Stimulated activated CD8-positive, alpha-beta memory T cell treated with anti-CD3 and anti-CD28 coated beads, Interleukin-12 subunit alpha, Interleukin-12 subunit beta, amount 100 ng/mL, for 4 hours (primary cell): ENCODE data around the gene NOCT.
"Not testable (repeated sequence)": the region's sequence is repeated elsewhere in the genome, so short reads cannot be mapped to it uniquely, and the experiment has no call there.

Source experiments
- DNase-seq: peaks from one replicate; pipeline ENCODE4 v3.0.0-alpha.2; 2020; ENCODE audit warnings: low read depth

The NOCT gene

DNA sequence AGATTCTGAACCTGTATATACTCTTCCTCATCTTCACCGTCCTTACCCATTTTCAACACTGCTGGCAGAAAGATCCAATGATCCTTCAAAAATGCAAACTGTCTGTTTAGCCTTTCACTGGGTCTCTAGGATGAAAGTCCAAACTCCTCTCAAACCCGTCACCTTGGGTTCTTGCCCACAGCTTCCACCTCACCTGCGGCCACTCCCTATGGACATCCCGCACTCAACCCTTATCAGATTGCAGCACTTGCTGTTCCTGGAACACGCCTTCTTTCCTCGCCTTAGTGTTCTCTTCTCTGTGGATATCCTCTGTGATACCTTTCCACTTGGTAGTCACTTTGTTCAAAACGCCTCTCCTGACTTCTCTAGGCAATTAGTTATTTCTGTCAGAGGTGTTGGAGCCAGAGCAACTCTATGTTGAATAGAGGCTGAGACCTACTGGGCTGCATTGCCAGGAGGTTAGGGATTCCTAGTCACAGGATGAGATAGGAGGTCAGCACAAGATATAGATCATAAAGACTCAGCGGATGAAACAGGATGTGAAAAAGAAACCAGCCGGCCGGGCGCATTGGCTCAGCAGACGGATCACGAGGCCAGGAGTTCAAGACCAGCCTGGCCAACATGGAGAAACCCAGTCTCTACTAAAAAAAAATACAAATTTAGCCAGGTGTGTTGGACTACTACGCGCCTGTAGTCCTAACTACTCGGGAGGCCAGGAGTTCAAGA, 4.2 kb upstream of the NOCT start:
- no peak for DNase-seq

DNA sequence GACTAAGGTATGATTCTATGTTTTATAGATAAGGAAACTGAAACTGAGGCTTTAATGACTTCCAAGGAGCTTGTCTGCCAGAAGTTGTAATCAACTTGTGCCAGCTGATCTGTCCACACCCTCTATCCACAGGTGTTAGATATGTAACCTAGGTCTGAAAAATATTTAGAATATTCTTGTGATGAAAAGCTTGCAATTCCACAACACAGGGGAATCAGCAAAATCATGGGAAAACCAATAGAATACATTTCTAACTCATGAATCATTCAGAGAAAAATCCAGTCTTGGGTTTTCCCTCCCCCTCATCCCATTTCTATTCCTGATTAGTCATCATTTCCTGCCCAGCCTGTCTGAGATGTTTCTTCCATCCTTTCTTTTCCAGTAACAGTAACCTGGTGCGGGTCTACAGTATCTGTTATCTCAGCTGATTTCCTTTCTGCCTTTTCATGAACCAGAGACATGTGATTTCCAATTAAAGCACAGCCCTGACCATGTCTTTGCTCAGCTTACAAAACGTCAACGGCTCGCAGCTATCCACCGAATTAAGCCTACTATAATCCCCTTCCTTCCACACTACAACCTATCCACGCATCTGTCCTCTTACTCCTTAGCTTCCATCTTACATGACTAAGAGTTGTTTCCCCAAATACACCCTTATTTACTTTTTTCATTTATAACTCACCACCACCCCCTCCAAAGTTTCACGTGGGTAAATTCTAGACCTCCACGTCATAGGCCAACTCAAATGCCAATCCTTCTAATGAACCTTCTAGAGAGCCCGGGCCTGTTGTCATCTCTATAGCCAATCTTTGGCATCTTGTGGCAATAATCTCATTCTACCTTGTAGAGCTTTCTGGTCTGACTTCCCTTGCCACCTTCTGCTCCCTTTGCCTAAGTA, 961 bp upstream of the NOCT start:
- DNase-seq: no peak

DNA sequence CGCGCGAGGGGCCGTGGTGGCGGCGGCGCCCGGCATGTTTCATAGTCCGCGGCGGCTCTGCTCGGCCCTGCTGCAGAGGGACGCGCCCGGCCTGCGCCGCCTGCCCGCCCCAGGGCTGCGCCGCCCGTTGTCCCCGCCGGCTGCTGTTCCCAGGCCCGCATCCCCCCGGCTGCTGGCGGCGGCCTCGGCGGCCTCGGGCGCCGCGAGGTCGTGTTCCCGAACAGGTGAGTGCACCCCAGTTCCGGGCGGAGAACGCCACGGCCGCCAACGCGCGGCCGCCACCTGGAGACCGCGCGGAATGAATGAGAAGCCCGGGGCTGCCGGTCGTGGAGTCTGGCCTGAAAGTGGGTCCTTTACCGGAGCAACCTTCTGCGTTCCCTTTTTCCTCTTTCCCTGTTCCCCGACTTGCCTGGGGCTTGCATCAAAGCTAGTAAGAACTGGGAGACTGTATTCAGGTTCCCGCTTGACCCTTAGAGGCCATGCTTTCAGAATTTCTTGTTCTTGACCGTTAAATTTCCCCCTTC, 429 bp downstream of the NOCT start:
- no peak for DNase-seq

DNA sequence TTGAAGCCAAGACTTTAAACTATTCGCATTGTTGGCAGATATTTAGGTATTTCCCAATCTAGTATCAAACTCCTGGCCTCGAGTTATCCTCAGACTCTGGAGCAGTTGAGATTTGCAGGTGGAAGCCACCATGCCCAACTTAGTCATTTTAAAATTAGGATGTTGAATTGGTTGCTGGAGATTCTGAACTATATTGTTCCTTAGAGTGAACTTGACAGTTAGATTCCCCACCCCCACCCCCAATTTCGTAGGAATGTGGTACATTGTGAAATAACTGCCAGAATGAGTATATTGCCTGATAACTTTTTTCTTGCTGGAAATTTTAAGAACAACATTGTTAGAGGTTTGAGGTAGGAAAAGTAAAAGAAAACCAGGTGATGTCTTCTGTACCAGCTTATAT, 2.3 kb downstream of the NOCT start:
- no peak for DNase-seq

DNA sequence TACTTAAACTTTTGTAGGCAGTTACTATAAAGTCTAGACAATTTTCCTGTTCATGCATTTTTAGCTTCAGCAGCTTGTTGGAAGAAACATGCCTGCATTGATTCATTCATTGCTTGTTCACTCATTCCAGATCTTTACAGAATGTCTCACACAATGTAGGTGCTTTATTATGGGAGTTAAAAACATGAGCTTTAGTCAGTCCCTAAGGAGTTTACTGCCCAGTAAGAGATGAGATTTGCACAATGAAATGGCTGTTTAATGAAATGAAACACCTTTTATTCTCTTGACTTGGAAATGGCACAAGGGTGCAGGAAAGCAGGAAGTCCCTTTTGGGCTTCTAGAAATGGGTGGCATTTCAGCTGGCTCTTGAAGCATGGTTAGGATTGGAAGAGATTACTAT, 2.9 kb downstream of the NOCT start:
- no peak for DNase-seq

DNA sequence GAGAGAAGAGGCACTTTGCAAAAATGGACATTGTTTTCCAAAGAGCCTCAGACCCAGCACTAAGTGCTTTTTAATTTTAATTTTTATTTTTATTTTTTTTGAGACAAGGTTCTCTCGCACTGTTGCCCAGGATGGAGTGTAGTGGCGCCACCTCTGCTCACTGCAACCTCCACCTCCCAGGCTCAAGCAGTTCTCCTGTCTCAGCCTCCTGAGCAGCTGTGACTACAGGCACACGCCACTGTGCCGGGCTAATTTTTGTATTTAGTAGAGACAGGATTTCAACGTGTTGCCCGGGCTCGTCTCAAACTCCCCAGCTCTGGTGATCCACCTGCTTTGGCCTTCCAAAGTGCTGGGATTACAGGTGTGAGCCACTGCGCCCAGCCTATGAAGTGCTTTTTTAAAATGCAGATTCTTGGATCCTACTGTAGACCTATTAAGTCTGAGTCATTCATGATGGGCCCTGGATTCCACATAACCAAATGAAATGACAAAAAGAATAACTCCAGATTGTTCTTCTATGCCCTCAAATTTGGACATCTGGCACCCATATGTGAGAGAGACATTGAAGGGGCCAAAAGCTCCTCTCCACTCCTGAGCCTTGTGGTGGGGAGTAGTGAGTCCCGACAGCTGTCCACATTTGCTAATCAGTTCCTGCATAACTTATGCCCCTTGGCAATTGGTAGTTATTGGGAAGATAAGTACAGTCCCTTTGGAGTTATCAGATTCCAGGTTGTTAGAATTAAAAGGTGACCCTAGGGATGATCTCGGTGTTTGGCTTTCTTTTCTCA, 3.6 kb downstream of the NOCT start:
- no peak for DNase-seq

DNA sequence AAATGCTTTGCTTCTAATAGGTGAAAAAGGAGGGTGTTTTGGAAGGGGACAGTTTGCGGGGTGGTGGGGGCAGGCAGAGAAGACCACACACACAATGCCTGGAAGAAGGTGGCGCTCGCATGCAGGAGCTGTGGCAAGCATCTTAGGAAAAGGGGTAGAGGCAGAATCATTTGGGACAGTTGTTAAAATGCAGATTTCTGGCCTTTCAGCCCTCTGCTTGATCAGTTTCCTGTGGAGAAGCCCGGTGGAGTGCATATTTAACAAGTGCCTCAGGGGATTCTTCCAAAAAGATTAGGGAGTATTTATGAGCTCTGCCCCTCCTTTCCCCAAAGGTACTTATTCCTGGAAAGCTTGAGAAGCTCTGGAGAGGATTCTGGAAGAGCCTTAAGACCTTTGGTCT, 4.8 kb downstream of the NOCT start:
- no peak for DNase-seq

DNA sequence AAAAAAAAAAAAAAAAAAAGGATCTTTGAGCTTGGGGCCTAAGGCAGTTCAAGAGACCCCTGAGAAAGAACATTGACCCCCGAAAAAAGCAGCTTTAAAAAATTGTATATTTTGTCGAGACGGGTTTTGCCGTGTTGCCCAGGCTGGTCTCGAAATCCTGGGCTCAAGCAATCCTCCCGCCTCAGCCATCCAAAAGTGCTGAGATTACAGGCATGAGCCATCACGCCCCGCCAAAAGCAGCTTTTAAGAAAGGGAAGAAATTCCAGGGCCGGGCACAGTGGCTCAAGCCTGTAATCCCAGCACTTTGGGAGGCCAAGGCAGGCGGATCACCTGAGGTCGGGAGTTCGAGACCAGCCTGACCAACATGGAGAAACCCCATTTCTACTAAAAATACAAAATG, 5.5 kb downstream of the NOCT start:
- not testable (repeated sequence) for DNase-seq

DNA sequence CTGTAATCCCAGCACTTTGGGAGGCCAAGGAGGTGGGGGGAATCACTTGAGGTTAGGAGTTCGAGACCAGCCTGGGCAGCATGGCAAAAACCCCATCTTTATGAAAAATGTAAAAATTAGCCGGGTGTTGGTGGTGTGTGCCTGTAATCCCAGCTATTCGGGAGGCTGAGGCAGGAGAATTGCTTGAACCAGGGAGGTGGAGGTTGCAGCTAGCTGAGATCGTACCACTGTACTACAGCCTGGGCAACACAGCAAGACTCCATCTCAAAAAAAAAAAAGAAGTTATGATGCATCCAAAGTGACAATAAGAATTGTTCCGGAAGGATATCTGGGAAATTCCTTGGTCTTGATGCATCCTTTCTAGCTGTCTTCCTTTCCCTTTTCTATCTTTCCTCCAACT, 7.3 kb downstream of the NOCT start:
- DNase-seq: no peak

DNA sequence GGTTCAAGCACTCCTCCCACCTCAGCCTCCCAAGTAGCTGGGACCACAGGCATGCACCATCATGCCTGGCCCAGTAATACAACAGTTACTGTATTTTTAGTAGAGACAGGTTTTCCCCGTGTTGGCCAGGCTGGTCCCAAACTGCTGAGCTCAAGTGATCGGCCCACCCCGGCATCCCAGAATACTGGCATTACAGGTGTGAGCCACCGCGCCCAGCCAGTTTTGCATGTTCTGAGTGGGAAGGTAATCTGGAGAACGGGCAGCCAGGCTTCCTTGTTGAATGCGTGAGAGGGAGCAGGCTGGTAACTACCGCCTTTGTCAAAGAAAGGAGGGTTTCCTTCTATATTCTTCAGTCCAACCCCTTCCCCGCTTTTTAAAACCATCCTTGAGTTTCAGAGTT, 9.1 kb downstream of the NOCT start:
- no peak for DNase-seq

DNA sequence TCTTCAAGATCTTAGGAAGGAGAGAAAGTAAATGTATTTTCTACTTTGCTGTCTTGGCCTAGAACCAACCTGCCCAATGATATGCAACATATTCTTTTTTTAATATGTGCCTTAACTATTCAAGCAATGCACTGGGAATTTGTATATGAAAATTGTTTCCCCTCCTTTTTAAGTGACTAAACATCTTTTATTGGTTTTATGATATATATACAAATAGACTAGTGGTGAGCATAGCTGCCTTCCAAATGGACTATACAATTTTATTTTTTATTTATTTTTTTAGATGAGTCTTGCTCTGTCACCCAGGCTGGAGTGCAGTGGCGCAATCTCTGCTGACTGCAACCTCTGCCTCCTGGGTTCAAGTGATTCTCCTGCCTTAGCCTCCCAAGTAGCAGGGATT, 10.3 kb downstream of the NOCT start:
- DNase-seq: no peak

DNA sequence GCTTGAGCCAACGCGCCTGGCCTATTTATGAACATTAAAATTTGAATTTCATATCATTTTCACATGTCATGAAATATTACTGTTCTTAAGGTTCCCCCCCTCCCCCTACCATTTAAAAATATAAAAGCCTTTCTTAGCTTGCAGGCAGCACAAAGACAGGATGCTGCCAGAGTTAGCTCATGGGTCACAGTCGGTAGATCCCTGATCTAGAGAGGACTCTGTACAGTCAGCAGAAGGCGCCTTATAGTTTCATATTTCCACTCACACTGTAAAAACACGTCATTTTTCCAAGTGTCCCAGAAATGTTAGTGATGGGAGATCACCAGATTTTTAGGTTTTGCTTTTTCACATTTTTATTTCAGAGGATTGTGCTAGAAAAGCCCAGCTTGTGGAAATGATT, 12.2 kb downstream of the NOCT start:
- DNase-seq: no peak

DNA sequence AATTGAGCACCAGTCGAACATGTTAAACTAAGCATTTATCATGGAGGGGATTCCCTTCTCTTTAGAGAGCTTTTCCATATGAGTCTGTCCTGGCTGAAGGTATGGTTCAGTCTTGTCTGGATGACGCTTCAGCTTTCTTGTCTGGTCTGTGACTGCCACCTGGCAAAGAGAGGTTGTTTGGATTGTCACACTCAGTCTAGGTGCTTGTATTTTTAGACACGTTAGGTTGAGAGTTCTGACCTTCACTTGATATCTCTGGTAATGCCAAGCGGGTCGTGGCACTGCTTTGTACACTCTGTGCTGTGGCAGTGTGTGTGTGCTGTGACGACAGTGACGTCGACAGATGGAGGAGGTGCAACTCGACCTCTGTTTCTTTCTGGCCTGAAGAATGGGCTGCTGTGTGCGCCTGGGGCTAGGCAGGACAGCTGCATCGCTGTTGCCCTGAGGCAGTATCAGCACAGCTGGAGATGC, 12.6 kb downstream of the NOCT start:
- no peak for DNase-seq

DNA sequence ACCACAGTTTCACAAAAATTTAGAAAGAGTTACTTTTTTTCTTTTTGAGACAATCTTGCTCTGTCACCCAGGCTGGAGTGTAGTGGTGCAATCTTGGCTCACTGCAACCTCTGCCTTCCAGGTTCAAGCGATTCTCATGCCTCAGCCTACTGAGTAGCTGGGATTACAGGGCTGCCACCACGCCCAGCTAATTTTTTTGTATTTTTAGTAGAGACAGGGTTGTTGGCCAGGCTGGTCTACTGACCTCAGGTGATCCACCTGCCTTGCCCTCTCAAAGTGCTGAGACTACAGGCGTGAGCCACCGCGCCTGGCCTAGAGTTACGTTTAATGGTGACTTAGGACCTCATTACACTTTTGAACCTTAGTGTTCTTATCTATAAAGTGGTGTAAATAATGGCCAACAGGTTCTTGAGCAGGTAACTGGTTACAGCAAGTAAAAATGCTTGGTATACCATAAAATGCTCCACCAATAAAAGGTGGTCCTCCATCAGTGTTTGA, 14.3 kb downstream of the NOCT start:
- not testable (repeated sequence) for DNase-seq

DNA sequence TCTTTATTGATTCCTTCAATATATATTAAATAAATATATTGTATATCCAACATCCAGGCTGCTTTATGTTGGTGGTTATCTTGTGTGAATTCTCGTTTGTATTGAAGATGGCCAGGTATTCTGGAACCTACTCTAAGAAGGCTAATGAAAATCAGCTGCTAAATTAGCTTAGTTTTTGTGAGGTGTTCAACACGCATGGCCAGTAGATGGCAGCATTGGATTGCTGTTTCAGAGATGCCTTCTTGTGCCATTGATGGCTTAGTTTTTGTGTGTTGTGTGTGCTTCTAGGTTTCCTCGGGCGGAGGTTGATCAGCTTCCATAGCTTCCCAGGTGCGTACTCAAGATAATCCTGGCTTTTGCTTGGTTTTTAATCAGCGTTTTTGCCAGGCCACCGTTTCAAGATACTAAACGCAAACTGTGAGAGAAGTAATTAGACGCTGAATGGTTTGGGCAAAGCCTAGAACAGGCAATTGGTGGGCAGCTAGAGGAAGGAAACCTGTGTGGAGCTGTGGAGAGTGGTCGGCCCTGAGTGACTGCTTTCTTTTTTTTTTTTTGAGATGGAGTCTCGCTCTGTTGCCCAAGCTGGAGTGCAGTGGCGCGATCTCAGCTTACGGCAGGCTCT, 15.1 kb downstream of the NOCT start:
- DNase-seq: peak; percentile 39

DNA sequence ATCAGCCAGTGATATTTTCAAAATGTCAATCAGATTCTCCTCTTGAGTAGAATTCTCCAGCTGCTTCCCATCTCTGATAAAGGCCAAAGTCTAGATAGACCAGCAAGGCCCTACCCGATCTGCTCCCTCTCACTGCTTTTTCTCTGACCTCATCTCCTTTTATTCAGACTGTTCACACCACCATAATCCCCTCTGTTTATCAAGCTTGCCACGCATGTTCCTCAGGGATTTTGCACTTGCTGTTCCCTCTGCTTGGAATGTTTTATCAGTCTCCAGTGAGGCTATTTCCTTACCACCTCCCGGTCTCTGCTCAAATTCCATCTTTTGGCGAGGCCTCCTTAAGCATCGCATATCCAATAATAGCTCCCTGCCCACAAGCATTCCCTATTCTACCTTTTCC, 20.1 kb downstream of the NOCT start:
- DNase-seq: no peak

DNA sequence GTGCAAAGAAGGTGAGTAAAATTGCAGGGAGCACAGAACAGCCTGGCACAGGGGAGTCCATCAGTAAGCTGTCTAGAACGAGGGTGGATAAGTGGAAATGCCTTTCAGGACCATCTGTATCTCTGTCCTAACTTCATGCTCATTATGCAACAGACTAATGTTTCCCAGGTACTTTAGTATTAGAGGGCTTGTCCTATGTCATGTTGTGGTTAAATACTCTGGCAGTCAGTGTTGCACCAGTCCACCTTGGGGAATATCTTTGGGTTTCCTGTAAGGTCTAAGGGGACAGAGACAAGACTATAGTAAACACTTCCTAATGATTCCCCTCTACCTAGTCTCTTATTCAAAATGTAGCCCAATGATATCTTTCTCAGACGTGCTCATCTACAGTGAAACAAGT, 21.3 kb downstream of the NOCT start:
- no peak for DNase-seq

DNA sequence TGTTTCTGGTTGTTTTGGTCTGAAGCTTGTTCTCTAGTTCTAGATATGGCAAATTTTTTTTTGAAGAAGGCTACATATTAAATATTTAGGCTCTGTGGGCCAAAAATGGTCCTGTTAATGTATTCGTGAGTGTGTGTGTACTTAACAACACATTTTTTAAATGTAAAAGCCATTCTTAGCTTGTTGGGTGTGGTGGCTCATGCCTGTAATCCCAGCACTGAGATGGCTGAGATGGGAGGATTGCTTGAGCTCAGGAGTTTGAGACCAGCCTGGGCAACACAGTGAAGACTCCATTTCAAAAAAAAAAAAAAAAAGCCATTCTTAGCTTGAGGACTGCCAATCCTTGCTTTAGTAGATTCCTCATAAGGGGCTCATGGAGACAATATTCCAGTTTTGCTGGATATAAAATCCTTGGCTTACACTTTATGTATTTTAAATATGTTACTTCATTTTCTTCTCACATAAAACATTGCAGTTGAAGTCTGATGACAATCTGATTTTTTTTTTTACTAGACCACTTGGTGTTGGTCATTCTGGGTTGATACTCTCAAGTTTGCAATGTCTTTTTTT, 23.4 kb downstream of the NOCT start:
- no peak for DNase-seq

DNA sequence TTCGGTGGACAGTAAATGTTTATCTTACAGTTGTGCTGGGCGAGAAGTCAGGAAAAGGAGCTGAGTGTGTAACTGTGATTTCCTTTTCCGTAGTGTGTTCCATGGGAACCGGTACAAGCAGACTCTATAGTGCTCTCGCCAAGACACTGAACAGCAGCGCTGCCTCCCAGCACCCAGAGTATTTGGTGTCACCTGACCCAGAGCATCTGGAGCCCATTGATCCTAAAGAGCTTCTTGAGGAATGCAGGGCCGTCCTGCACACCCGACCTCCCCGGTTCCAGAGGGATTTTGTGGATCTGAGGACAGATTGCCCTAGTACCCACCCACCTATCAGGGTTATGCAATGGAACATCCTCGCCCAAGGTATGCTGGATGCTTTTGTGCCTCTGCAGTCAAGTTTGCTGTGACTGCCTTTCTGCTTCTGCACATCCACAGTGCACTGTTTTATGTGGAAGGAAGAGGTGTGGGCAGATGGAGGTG, 27.4 kb downstream of the NOCT start:
- no peak for DNase-seq

DNA sequence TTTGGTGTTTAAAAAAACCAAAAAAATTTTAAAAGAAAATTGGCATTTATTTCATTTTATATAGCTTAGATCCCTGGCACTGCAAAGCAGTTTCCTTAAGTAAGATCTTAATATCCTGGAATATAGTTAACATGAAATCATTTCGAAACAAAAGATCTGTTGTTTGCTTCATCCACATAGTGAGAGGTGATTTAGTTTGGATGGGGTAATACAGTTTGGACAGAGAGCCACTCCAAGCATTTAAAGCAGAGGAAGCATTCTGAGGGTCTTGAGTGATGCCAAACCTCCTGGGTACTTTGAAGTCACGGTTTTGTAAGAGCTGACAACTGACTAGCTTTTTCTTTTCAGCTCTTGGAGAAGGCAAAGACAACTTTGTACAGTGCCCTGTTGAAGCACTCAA, 28.7 kb downstream of the NOCT start:
- no peak for DNase-seq

DNA sequence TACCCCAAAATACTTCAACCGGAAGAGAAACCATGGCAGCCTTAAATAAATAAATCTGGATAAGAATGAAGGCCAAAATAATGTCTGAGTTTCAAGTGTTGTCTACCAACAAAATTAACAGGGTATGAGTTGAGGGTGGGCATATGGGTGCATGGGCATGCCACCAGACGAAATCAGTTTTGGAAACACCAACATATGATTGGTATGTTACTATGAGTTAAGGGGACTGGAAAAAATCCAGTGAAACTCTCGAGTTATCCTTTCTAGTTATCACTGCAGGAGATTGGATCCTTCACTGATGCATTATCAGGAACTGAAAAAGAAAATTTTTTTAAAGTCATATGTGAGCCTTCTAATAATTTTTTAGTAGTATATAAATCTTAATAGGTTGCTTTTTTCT, 32.4 kb downstream of the NOCT start:
- DNase-seq: no peak
